H54 (cell line): ENCODE data around the gene POLR2M.

Source experiments
- DNase-seq: peaks from one replicate; pipeline ENCODE4 v3.0.0; 2011; ENCODE audit warnings: low spot score, mixed read lengths; ENCODE audit not compliant: insufficient read length
- FAIRE-seq: peaks from 3 replicates; lab custom pipeline; 2011; peaks lifted over from hg19 to GRCh38; lab: Jason Lieb, UNC
- POLR2A ChIP-seq: IDR thresholded peaks from 2 replicates; pipeline ENCODE4 v1.6.1; 2011; ENCODE audit warnings: low read depth, mild to moderate bottlenecking, low read length

POLR2M gene

DNA sequence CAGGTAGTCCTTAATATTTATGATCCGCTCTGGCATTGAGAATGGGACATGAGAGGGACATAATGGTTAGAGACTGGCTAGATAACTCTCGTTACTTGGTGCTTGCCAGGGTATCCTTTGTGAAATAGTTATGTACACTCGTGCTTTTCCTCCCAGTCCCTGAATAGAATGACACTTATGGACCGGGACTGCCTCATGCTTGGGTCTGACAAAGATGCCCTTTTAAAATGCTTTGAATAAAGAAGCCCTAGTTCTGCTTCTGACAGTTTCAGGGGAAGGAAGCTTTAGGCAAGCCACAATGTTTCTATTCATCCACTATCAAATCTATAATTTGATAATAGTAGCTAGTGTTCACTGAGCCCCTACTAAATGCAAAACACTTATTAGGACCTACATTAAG, 29.4 kb downstream of the POLR2M start:
- FAIRE-seq (no peak), DNase-seq (no peak)
- no peak for TF ChIP-seq POLR2A

- DNase-seq (no peak), FAIRE-seq (no peak)
- no peak for TF ChIP-seq POLR2A
These were observed 30.1 kb downstream of the POLR2M start for GRCh38 chr15:57736591-57736990.

GRCh38 chr15:57738734-57739237, 32.3 kb downstream of the POLR2M start:
- DNase-seq (no peak), FAIRE-seq (no peak)
- no peak for TF ChIP-seq POLR2A

DNA sequence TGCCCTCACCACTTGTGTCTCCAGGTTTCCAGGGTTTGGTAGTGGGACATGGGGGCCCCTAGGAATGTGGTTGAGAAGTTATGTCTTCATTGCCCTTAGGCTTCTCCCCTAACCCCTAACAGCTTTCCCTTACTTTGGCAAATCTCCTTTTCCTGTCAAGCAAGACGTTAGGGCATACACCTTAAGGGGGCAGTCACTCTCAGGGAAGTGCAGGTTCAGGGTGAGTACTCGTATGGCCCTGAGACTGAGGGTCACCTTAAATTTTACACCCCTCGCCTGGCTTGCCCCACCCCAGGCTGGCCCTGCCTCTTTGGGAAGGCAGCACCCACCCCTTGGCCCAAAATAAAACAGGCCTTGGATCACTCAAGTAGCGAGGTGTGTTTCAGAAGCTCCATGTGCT, 33.5 kb downstream of the POLR2M start:
- DNase-seq (no peak), FAIRE-seq (no peak)
- no peak for TF ChIP-seq POLR2A

DNA sequence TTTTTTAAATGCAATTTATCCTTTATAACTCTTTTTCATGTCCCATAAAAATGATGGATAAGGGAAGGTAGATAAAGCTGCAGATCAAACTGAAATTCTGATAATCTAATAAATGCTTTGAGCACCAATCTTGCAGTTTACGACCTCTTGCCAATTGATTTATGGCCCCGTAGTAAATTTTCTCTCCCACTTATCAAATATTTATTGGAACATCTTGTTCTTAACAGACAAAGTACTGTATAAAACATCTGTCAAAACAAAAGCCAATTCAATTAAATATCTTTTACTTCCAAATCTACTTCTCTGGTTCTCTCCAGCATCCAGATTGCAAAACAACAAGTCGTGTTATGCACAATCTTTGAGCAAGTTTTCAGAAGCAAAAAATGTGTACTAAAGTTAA, 34.6 kb downstream of the POLR2M start:
- no peak for DNase-seq
- TF ChIP-seq POLR2A, result no peak
- FAIRE-seq, result no peak

DNA sequence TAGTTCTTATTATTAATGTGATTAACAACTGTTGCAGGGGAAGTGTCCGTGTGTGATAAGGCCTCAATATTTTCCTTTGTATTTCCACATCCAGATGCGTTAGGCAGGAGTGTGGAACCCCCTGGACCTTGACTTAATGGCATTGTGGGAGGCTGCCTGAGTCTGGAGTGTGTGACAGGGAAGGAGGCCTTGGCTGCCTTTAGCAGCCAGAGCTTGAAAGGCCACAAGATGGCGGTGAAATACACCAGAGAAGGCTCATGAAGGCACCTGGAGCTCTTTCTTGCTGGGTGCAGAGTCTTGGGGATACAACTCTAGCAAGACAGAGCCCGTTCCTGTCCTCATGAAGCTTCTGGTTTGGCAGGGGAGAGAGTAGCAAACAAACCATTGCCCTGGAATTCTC, 36.9 kb downstream of the POLR2M start:
- TF ChIP-seq POLR2A, result no peak
- FAIRE-seq, result no peak
- no peak for DNase-seq

GRCh38 chr15:57746786-57747185, 40.3 kb downstream of the POLR2M start:
- DNase-seq (no peak), FAIRE-seq (no peak)
- no peak for TF ChIP-seq POLR2A

DNA sequence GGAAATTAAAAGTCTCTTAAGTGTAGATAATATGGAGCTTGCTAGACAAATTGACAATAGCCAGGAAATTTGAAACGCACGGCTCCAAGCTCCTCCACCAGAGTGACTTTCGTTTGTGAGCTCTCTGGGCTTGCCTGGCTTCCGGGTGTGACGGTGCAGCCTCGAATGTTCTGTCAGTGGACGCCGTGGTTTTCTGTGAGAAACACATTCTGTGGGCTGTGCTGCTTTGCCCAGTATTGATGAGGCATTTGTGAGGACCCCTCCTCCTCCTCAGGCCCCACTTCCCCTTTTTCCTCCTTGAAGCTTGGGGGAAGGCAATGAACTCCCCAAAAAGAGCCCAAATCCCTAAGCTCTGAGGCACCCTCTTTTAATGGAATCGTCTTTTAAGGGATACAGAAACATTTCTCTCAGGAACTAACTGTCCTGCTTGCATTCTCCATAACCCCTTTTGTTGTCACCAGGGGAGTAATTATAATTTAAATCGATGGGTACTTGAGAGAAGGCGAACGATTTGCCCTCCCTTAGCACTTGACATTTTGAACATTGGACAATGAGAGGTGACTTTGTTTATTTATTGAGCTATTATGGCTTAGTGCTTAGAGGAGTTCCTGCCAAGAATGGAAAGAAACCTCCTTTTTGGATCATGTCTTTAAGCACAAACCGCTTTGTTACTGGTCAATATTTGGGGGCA, 40.8 kb downstream of the POLR2M start:
- TF ChIP-seq POLR2A, result no peak
- FAIRE-seq (no peak), DNase-seq (no peak)

DNA sequence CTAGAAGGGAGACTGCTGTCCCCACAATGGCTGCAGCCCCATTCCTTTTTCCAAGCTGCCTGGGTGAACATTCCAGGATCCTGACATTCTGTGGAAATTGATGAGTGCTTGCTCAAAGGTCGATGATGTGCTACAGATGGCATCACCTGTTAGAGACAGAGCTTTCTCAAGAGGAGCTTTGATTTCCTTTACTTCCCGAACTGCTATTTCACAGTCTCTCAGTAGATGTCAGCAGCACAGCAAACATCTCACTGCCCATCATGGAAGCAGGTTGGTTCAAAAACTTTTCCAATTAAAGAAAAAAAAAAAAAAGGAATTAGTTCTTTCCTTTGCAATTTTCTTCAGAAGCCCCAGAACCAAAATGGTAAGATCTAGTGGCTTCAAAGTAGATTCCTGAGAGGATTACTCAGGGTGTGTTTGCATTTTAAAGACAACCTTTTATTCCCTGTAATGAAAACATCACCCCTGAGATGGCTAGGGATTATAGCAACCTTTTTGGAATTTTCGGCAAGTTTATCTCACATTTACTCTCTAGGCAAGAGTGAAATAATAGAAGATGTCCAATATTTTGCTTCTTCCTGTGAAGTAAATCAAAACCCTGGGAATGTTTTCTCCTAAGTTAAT, 44.8 kb downstream of the POLR2M start:
- DNase-seq (no peak), FAIRE-seq (no peak)

GRCh38 chr15:57752436-57752835, 45.9 kb downstream of the POLR2M start:
- no peak for DNase-seq
- no peak for FAIRE-seq
- no peak for TF ChIP-seq POLR2A

More for the DNA sequence above, 44.8 kb downstream of the POLR2M start:
- TF ChIP-seq POLR2A, result no peak

DNA sequence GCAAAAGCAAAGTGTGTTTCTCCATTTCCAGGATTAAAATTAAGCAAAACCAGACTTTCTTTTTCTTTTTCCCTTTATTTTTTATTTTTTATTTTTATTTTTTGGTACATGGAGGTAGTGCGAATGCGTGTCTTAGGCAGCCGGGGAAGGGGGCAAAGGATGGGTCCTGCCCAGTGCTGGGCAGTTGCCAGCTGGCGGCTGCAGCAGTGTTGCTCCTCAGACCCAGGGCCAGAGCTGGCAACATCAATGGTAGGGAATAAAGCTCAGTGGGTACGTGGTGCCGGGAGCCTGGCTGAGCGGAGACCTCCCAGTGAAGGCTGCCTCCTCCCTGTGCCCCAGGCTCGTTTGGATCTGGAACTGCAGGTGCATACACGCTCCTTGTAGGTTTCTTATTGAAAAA, 46.3 kb downstream of the POLR2M start:
- DNase-seq, result no peak
- no peak for FAIRE-seq
- no peak for TF ChIP-seq POLR2A

DNA sequence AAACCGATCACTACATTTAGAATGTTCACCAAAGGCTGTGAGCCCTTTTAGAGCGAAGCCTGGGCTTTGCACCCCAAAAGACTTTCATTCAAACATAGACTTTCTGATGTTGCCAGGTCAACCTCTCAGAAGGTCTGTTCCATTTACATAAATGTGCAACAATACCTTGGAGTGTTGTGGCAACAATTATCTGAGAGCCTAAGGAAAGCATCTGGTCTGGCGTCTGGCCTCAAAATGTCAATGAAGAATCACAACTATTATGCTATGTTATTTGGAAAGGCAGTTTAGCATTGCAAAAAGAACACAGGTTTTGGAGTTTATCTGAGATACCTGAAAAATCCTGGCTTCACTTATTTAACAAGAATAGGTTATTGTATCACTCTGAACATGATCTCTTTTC, 50.0 kb downstream of the POLR2M start:
- TF ChIP-seq POLR2A, result no peak
- FAIRE-seq (no peak), DNase-seq (no peak)

- no peak for TF ChIP-seq POLR2A
- DNase-seq (no peak), FAIRE-seq (no peak)
These were observed 52.0 kb downstream of the POLR2M start for GRCh38 chr15:57758560-57758959.

DNA sequence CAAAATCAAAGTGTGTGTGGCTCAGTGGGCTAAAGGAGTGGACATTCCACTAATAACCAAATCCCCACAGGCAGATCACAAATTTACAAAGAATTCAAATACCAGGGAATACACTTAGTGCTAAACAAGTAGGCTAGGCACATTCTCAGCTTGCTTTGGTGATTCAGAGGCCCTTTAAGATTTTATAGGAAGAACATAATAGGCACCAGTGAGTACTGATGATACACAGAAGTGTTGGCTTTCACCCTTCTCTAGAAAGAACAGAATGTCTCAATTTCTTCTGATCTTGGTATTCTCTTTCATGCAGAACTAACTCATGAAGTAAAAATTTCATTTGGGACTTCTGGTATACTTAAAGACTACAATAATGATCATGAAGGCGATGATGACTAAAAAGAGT, 55.0 kb downstream of the POLR2M start:
- FAIRE-seq (no peak), DNase-seq (no peak)
- TF ChIP-seq POLR2A, result no peak

GRCh38 chr15:57762302-57762701, 55.8 kb downstream of the POLR2M start:
- DNase-seq (no peak), FAIRE-seq (no peak)
- TF ChIP-seq POLR2A, result no peak
